GM18909 (cell line): ENCODE data around the gene KIAA0319L.

Experiments
- ATAC-seq: cut with Tn5 transposase; IDR thresholded peaks from one replicate; pipeline ENCODE4 v1.9.1; 2021; ENCODE audit warnings: mild to moderate bottlenecking; ENCODE audit not compliant: unreplicated experiment, poor library complexity

KIAA0319L gene

GRCh38 chr1:35452106-35452774 is 105.0 kb downstream of the KIAA0319L start:
- no peak for ATAC-seq

- no peak for ATAC-seq
Measured at GRCh38 chr1:35451125-35451528, 106.1 kb downstream of the KIAA0319L start.

- ATAC-seq: no peak
Measured at GRCh38 chr1:35449334-35450008, 107.7 kb downstream of the KIAA0319L start.

GRCh38 chr1:35448344-35448801 is 108.8 kb downstream of the KIAA0319L start:
- ATAC-seq: no peak

- no peak for ATAC-seq
Measured at GRCh38 chr1:35447278-35447677, 109.9 kb downstream of the KIAA0319L start.

GRCh38 chr1:35444519-35444774 is 112.8 kb downstream of the KIAA0319L start:
- no peak for ATAC-seq

- no peak for ATAC-seq
Measured at GRCh38 chr1:35443768-35444518, 113.3 kb downstream of the KIAA0319L start.

GRCh38 chr1:35442734-35443133 is 114.5 kb downstream of the KIAA0319L start:
- ATAC-seq: no peak

- no peak for ATAC-seq
Measured at GRCh38 chr1:35441926-35442579, 115.2 kb downstream of the KIAA0319L start.

- ATAC-seq: no peak
Measured at GRCh38 chr1:35439626-35440025, 117.6 kb downstream of the KIAA0319L start.

- no peak for ATAC-seq
Measured at GRCh38 chr1:35437200-35437599, 120.0 kb downstream of the KIAA0319L start.

GRCh38 chr1:35436078-35436477 is 121.1 kb downstream of the KIAA0319L start:
- no peak for ATAC-seq

- ATAC-seq: no peak
Measured at GRCh38 chr1:35434703-35435102, 122.5 kb downstream of the KIAA0319L start.

GRCh38 chr1:35433714-35434113 is 123.5 kb downstream of the KIAA0319L start:
- ATAC-seq: no peak

GRCh38 chr1:35432231-35432630 is 125.0 kb downstream of the KIAA0319L start:
- no peak for ATAC-seq

- no peak for ATAC-seq
Measured at GRCh38 chr1:35431173-35431599, 126.0 kb downstream of the KIAA0319L start.

GRCh38 chr1:35430762-35431161 is 126.4 kb downstream of the KIAA0319L start:
- ATAC-seq: no peak

GRCh38 chr1:35428360-35428759 is 128.8 kb downstream of the KIAA0319L start:
- no peak for ATAC-seq

- no peak for ATAC-seq
Measured at GRCh38 chr1:35426097-35426586, 131.1 kb downstream of the KIAA0319L start.

GRCh38 chr1:35408925-35409324 is 148.3 kb downstream of the KIAA0319L start:
- ATAC-seq: no peak

GRCh38 chr1:35407743-35408142 is 149.5 kb downstream of the KIAA0319L start:
- no peak for ATAC-seq
